ENCODE measurements around the gene TRMT10B.

The TRMT10B gene

DNA sequence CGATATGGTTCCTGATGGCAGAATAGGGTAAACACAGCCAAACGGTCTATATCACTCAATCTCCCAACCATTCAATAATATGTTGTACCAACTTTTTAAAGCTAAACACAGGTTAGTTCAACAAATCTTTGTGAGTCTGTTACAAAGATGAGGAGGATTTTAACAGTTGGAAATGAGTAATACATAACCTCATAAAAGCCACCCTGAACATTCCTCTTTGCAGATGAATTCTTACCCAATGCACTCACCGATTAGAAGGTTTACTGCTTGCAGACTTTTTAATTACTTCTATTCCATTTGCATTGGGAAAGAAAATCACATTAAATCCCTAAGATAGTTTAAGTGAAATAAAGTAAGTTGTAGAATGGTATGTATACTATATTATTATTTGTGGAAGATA lies 23.3 kb upstream of the TRMT10B start:
- H3K36me3 ChIP-seq (ENCODE audit: control insufficient read depth, insufficient read depth, low read length): no peaks in the 10 kb centered on the region
- H3K27me3 ChIP-seq (ENCODE audit: control insufficient read depth, insufficient read depth, low read length, poor library complexity, severe bottlenecking): no peaks in the 10 kb centered on the region
- no peak overlapping the region for H3K27ac ChIP-seq (ENCODE audit: insufficient read depth, low read depth, low read length, poor library complexity, severe bottlenecking)

DNA sequence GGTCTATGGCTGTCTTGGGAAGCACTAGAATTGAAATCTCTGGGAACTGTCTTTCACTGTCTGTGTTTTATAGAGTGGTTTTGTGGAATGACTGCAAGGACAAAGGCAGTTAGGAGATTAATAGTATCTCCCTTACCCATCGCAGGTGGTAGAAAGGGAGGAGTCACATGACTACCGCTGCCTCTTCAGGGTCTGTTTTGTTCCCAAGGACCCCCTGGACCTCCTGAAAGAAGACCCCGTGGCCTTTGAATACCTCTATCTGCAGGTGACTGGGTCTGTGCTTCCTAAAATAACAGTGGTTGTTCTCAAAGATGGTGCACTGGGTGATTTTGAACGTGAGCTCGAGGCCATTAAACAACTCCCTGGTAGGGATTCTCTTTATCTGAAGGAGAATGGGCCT lies 22.8 kb upstream of the TRMT10B start:
- H3K9me3 ChIP-seq (ENCODE audit: control insufficient read depth, low read length): no peaks in the 10 kb centered on the region
- H3K4me1 ChIP-seq (ENCODE audit: control insufficient read depth, insufficient read depth, low read length): peaks cover 6% of the 10 kb centered on the region
- H3K27ac ChIP-seq (ENCODE audit: insufficient read depth, low read depth, low read length, poor library complexity, severe bottlenecking): no peak overlapping the region
- H3K27me3 ChIP-seq (ENCODE audit: control insufficient read depth, insufficient read depth, low read length, poor library complexity, severe bottlenecking): no peaks in the 10 kb centered on the region
- 17 to 19% methylated on average over 5 of the region's 5 CpGs for WGBS, 2 experiments
- no peaks in the 10 kb centered on the region for H3K36me3 ChIP-seq (ENCODE audit: control insufficient read depth, insufficient read depth, low read length)
- H3K4me3 ChIP-seq (ENCODE audit: insufficient read depth, low read depth, low read length): no peak overlapping the region

More for the DNA sequence above, 23.3 kb upstream of the TRMT10B start:
- Histone ChIP-seq H3K9me3 (ENCODE audit: control insufficient read depth, low read length) (no peaks in the 10 kb centered on the region), H3K4me3 (ENCODE audit: insufficient read depth, low read depth, low read length) (no peak overlapping the region), H3K4me1 (ENCODE audit: control insufficient read depth, insufficient read depth, low read length) (peaks cover 6% of the 10 kb centered on the region)
- 80 to 93% methylated on average over 3 of the region's 3 CpGs for WGBS, 2 experiments

DNA sequence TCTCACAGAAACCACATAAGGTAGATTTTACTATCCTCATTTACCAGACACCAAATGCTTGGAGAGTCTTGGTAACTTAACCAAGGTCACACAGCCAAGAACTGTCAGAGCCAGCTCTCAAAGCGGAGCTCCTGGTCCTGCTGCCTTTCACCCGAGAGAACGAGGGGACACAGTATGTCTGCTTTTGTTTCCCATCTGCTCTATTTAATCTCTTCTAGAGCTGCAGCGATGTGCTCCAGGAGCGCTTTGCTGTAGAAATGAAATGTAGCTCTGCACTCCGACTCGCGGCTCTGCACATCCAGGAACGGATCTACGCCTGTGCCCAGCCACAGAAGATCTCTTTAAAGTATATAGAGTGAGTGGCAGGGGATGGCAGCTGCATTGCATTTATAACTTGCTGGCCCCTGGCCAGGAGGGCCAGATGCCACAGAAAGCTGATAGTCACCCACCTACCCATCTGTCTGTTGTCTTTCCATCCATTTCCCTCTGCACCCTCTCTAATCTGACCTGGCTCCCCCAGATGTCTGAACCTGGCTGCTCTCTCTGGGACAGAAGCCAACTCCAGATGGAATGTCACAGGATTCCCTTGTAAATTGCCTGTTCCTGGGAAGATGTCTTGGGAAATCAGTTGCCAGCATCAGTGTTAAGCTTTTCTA lies 21.4 kb upstream of the TRMT10B start:
- Histone ChIP-seq H3K27ac (ENCODE audit: insufficient read depth, low read depth, low read length, poor library complexity, severe bottlenecking) (no peak overlapping the region), H3K36me3 (ENCODE audit: control insufficient read depth, insufficient read depth, low read length) (no peaks in the 10 kb centered on the region), H3K27me3 (ENCODE audit: control insufficient read depth, insufficient read depth, low read length, poor library complexity, severe bottlenecking) (no peaks in the 10 kb centered on the region), H3K9me3 (ENCODE audit: control insufficient read depth, low read length) (no peaks in the 10 kb centered on the region), H3K4me3 (ENCODE audit: insufficient read depth, low read depth, low read length) (no peak overlapping the region), H3K4me1 (ENCODE audit: control insufficient read depth, insufficient read depth, low read length) (peaks cover 6% of the 10 kb centered on the region)
- 89% methylated on average over 10 of the region's 10 CpGs for WGBS, 2 experiments

DNA sequence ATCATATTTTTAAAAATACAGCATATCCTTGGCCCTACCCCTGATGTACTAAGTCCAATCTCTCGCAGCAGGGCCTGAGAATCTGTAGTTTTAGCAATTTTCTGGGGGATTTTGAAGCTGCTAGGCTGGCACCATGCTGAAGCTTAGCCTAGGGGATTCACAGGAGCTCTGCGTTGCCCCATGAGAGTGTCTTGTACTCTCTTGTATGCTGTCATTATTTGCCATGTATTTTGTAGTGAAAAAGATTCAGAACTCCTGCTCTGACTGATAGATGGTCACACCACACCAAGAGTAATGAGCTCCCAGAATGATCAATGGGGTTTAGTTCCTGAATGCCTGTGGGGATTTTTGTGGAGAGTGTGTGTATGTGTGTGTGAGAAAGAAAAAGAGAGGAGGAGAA lies 20.7 kb upstream of the TRMT10B start:
- H3K4me3 ChIP-seq (ENCODE audit: insufficient read depth, low read depth, low read length): no peak overlapping the region
- peaks cover 6% of the 10 kb centered on the region for H3K4me1 ChIP-seq (ENCODE audit: control insufficient read depth, insufficient read depth, low read length)
- WGBS, 2 experiments: 74 to 75% methylated on average over 2 of the region's 2 CpGs
- no peaks in the 10 kb centered on the region for H3K36me3 ChIP-seq (ENCODE audit: control insufficient read depth, insufficient read depth, low read length)
- H3K27ac ChIP-seq (ENCODE audit: insufficient read depth, low read depth, low read length, poor library complexity, severe bottlenecking): no peak overlapping the region
- no peaks in the 10 kb centered on the region for H3K27me3 ChIP-seq (ENCODE audit: control insufficient read depth, insufficient read depth, low read length, poor library complexity, severe bottlenecking)
- H3K9me3 ChIP-seq (ENCODE audit: control insufficient read depth, low read length): no peaks in the 10 kb centered on the region

DNA sequence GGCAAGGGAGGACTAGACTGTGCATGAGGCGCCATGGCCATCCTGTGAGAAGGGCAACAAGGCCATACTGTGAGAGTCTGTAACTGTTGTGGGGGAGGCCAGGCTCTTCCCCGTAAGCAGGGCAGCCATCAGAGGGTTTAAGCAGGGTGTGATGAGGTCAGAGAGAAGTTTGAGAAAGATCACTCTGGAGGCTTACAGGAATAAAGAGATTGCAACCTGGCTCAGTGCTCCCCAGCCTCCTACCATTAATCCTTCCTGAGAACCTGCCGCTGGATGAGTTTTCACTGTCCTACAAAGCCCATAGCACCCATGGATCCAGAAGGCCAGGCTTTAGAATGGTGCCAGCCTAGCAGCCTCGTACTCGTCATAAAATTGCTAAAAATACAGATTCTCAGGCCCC lies 14.4 kb upstream of the TRMT10B start:
- peaks cover 17% of the 10 kb centered on the region for H3K4me1 ChIP-seq (ENCODE audit: control insufficient read depth, insufficient read depth, low read length)
- no peaks in the 10 kb centered on the region for H3K36me3 ChIP-seq (ENCODE audit: control insufficient read depth, insufficient read depth, low read length)
- H3K27me3 ChIP-seq (ENCODE audit: control insufficient read depth, insufficient read depth, low read length, poor library complexity, severe bottlenecking): no peaks in the 10 kb centered on the region
- 85 to 88% methylated on average over 5 of the region's 5 CpGs for WGBS, 2 experiments
- H3K9me3 ChIP-seq (ENCODE audit: control insufficient read depth, low read length): no peaks in the 10 kb centered on the region
- no peak overlapping the region for H3K4me3 ChIP-seq (ENCODE audit: insufficient read depth, low read depth, low read length)
- no peak overlapping the region for H3K27ac ChIP-seq (ENCODE audit: insufficient read depth, low read depth, low read length, poor library complexity, severe bottlenecking)

DNA sequence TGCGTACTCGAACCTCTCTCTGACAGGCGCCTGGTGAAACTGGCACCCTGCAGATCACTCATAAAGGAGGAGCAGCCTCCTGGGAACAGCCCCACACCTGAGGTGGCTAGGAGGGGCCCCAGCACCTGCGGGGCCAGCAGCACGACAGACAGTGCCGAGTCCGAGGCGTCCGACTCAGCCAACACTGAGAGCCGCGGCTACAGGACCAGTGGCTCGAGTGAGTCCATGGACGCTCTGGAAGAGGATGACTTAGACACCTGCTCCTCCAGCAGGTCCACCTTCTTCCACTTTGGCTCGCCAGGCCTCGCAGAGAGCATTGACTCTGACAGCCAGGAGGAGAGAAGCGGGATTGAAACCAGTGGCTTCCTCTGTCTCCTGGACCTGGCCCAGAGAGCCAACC lies 13.5 kb upstream of the TRMT10B start:
- no peaks in the 10 kb centered on the region for H3K9me3 ChIP-seq (ENCODE audit: control insufficient read depth, low read length)
- no peaks in the 10 kb centered on the region for H3K36me3 ChIP-seq (ENCODE audit: control insufficient read depth, insufficient read depth, low read length)
- H3K27ac ChIP-seq (ENCODE audit: insufficient read depth, low read depth, low read length, poor library complexity, severe bottlenecking): no peak overlapping the region
- no peaks in the 10 kb centered on the region for H3K27me3 ChIP-seq (ENCODE audit: control insufficient read depth, insufficient read depth, low read length, poor library complexity, severe bottlenecking)
- no peak overlapping the region for H3K4me3 ChIP-seq (ENCODE audit: insufficient read depth, low read depth, low read length)
- peaks cover 17% of the 10 kb centered on the region for H3K4me1 ChIP-seq (ENCODE audit: control insufficient read depth, insufficient read depth, low read length)
- WGBS, 2 experiments: 94% methylated on average over 16 of the region's 16 CpGs

DNA sequence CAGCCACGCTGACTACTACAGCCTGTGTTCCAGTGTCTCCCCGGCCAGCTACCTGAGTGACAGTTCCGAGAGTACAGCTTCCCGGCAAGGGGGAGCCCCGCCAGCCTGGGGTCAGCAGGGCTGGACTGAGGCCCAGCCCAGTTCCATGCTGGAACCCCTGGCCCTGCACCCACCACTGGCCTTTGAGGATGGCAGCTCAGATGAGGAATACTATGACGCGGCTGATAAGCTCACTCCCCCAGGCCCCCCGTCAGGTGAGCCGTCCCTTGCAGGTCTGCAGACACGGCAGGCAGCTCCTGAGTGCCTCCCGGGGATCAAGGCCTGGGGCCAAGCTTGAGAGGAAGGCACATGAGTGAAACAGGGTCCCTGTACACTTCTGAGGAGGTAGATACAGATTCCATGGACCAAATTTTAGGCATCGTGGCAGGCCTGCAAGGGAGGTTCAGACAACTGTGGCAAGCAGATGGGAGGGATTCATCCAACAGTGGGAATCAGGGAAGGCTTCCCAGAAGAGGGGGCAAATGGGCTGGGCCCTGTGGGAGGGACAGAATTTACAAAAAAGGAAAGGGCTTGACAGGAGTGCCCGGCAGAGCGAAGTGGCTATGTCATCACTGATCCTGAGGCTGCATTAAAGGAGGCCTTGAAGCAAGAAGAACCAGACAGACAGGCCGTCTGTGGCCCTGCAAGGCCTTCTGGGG lies 12.8 kb upstream of the TRMT10B start:
- H3K27me3 ChIP-seq (ENCODE audit: control insufficient read depth, insufficient read depth, low read length, poor library complexity, severe bottlenecking): no peaks in the 10 kb centered on the region
- H3K4me3 ChIP-seq (ENCODE audit: insufficient read depth, low read depth, low read length): no peak overlapping the region
- no peaks in the 10 kb centered on the region for H3K36me3 ChIP-seq (ENCODE audit: control insufficient read depth, insufficient read depth, low read length)
- H3K27ac ChIP-seq (ENCODE audit: insufficient read depth, low read depth, low read length, poor library complexity, severe bottlenecking): no peak overlapping the region
- H3K4me1 ChIP-seq (ENCODE audit: control insufficient read depth, insufficient read depth, low read length): peaks cover 17% of the 10 kb centered on the region
- no peaks in the 10 kb centered on the region for H3K9me3 ChIP-seq (ENCODE audit: control insufficient read depth, low read length)
- 85 to 87% methylated on average over 15 of the region's 15 CpGs for WGBS, 2 experiments

DNA sequence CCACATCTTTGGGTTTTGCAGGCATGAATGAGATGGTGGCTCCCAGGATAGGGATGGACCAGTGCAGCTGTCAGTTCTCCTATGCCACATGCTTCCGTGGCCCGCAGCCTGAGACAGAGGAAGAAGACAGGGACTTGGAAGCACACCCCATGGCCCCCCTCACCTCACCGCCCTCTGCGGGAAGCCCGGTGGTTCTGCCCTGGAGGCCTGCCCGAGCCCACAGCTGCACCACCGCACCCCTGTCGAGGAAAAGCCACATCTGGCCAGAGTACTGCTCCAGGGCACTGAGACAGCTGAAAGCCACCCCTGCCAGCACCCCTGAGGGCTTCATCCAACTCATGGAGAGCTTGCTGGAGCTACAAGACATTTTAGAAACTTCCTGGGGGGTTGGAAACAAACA lies 7.6 kb upstream of the TRMT10B start:
- no peaks in the 10 kb centered on the region for H3K27me3 ChIP-seq (ENCODE audit: control insufficient read depth, insufficient read depth, low read length, poor library complexity, severe bottlenecking)
- peaks cover 9% of the 10 kb centered on the region for H3K4me1 ChIP-seq (ENCODE audit: control insufficient read depth, insufficient read depth, low read length)
- no peak overlapping the region for H3K27ac ChIP-seq (ENCODE audit: insufficient read depth, low read depth, low read length, poor library complexity, severe bottlenecking)
- no peaks in the 10 kb centered on the region for H3K36me3 ChIP-seq (ENCODE audit: control insufficient read depth, insufficient read depth, low read length)
- no peaks in the 10 kb centered on the region for H3K9me3 ChIP-seq (ENCODE audit: control insufficient read depth, low read length)
- 90 to 91% methylated on average over 8 of the region's 8 CpGs for WGBS, 2 experiments
- no peak overlapping the region for H3K4me3 ChIP-seq (ENCODE audit: insufficient read depth, low read depth, low read length)

DNA sequence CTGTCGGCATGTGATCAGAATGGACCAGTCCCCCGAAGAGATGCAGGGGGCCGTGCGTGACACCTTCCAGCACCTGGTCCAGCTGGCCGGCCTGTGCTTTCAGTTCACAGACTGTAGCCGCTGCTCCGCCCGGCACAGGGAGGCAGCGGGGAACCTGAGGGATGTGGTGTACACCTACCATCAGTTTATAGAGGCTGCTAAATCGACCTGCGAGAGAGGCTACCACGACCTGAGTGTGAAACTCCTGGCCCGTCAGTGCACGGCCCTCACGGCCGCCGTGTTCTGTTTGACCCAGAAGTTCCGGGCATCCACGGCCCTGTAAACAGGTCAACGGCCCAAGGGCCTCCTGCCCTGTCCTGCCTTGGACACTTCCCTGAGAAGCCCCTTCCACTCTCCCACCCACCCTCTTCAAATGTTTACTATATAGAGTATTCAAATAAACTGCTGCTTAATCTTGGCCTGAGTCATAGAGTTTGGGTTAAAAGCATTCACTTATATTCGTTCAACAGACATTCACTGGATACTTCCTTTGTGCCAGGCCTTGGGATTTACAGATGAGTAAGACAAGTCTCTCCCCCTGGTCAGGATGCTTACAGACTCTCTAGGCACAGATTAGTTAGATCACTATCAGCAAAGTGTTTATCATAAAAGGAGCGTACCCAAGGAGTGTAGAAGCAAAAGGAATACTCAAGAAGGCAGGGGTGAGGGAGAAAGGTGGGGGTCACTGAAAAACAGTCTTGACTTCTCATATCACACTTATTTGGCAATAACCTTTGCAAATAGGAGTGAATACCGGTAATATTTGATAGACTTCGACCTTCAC lies 6.9 kb upstream of the TRMT10B start:
- Histone ChIP-seq H3K36me3 (ENCODE audit: control insufficient read depth, insufficient read depth, low read length) (no peaks in the 10 kb centered on the region), H3K9me3 (ENCODE audit: control insufficient read depth, low read length) (no peaks in the 10 kb centered on the region), H3K27me3 (ENCODE audit: control insufficient read depth, insufficient read depth, low read length, poor library complexity, severe bottlenecking) (no peaks in the 10 kb centered on the region), H3K4me3 (ENCODE audit: insufficient read depth, low read depth, low read length) (no peak overlapping the region), H3K4me1 (ENCODE audit: control insufficient read depth, insufficient read depth, low read length) (peaks cover 2% of the 10 kb centered on the region), H3K27ac (ENCODE audit: insufficient read depth, low read depth, low read length, poor library complexity, severe bottlenecking) (no peak overlapping the region)
- 85 to 88% methylated on average over 23 to 24 of the region's 24 CpGs for WGBS, 2 experiments

DNA sequence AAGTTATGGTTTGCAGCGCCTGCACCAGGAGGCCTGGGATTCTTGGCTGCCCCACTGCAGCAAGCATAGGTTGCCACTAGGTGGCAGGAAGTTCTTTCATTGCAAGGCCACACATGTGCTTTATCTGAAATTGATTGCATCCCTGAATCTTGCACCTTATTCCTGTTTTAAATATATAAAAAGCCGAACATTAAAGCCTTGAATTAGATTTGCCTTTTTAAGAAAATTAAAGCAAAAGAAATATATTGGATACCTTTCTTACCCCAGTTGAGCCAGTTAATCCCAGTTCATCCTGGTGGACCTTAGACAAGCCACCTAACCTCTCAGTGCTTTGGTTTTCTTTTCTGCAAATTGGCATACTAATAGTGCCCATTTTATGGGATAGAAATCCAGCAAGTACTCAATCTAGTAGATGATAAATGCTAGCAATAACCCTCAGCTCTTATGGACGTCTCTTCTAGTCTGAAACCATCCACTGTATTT lies 6.3 kb upstream of the TRMT10B start:
- no peak overlapping the region for H3K27ac ChIP-seq (ENCODE audit: insufficient read depth, low read depth, low read length, poor library complexity, severe bottlenecking)

More for the DNA sequence above, 6.3 kb upstream of the TRMT10B start:
- Histone ChIP-seq H3K9me3 (ENCODE audit: control insufficient read depth, low read length) (no peaks in the 10 kb centered on the region), H3K4me1 (ENCODE audit: control insufficient read depth, insufficient read depth, low read length) (no peaks in the 10 kb centered on the region), H3K27me3 (ENCODE audit: control insufficient read depth, insufficient read depth, low read length, poor library complexity, severe bottlenecking) (no peaks in the 10 kb centered on the region), H3K4me3 (ENCODE audit: insufficient read depth, low read depth, low read length) (no peak overlapping the region), H3K36me3 (ENCODE audit: control insufficient read depth, insufficient read depth, low read length) (no peaks in the 10 kb centered on the region)
- WGBS, 2 experiments: 51 to 69% methylated on average over 2 to 3 of the region's 3 CpGs
